ENCODE data around the gene TMEM121.
"Not testable (repeated sequence)": the region's sequence is repeated elsewhere in the genome, so short reads cannot be mapped to it uniquely, and the experiment has no call there.

Gene TMEM121

GRCh38 chr14:105528586-105529318 lies 2.4 kb downstream of the TMEM121 start:
- DNase-seq = peak; percentile 55 to 62

GRCh38 chr14:105529319-105529568 lies 2.9 kb downstream of the TMEM121 start:
- no peak for DNase-seq

GRCh38 chr14:105529569-105530284 lies 3.3 kb downstream of the TMEM121 start:
- peak; percentile 51 to 58 for DNase-seq

GRCh38 chr14:105530285-105531087 lies 4.1 kb downstream of the TMEM121 start:
- no peak for DNase-seq

GRCh38 chr14:105531088-105531893 lies 4.9 kb downstream of the TMEM121 start:
- DNase-seq = no peak

GRCh38 chr14:105531894-105532623 lies 5.7 kb downstream of the TMEM121 start:
- no peak for DNase-seq

- DNase-seq = no peak
Measured at GRCh38 chr14:105532735-105533141, 6.4 kb downstream of the TMEM121 start.

GRCh38 chr14:105533391-105533790 lies 7.0 kb downstream of the TMEM121 start:
- no peak for DNase-seq

GRCh38 chr14:105533811-105534498 lies 7.6 kb downstream of the TMEM121 start:
- DNase-seq = no peak

GRCh38 chr14:105534586-105534985 lies 8.2 kb downstream of the TMEM121 start:
- no peak for DNase-seq

- no peak for DNase-seq
Measured at GRCh38 chr14:105536051-105536450, 9.7 kb downstream of the TMEM121 start.

GRCh38 chr14:105536691-105537579 lies 10.6 kb downstream of the TMEM121 start:
- DNase-seq = no peak

GRCh38 chr14:105537580-105538474 lies 11.4 kb downstream of the TMEM121 start:
- peak; percentile 75 to 80 for DNase-seq

- no peak for DNase-seq
Measured at GRCh38 chr14:105538481-105539049, 12.2 kb downstream of the TMEM121 start.

- DNase-seq = no peak
Measured at GRCh38 chr14:105540811-105541210, 14.4 kb downstream of the TMEM121 start.

- DNase-seq = no peak
Measured at GRCh38 chr14:105541218-105541875, 15.0 kb downstream of the TMEM121 start.

- not testable (repeated sequence) for DNase-seq
Measured at GRCh38 chr14:105545676-105546075, 19.3 kb downstream of the TMEM121 start.

GRCh38 chr14:105546410-105546809 lies 20.0 kb downstream of the TMEM121 start:
- DNase-seq = not testable (repeated sequence)
